ENCODE measurements around the gene SPRN. TPM values are rescaled to one million over a fixed set of nuclear protein-coding genes. Genes with fewer than 3 reads are reported as not detected.
"Not testable (repeated sequence)": the region's sequence is repeated elsewhere in the genome, so short reads cannot be mapped to it uniquely, and the experiment has no call there.

SPRN gene
- total and polyA plus RNA-seq, 2 donors from 2014 or later, result not detected

GRCh38 chr10:133440633-133441285 lies 16.3 kb upstream of the SPRN start:
- H3K27me3 ChIP-seq (ENCODE audit: control insufficient read depth, insufficient read depth, low read length), result no peaks in the 10 kb centered on the region
- TF ChIP-seq, protein P1, sequence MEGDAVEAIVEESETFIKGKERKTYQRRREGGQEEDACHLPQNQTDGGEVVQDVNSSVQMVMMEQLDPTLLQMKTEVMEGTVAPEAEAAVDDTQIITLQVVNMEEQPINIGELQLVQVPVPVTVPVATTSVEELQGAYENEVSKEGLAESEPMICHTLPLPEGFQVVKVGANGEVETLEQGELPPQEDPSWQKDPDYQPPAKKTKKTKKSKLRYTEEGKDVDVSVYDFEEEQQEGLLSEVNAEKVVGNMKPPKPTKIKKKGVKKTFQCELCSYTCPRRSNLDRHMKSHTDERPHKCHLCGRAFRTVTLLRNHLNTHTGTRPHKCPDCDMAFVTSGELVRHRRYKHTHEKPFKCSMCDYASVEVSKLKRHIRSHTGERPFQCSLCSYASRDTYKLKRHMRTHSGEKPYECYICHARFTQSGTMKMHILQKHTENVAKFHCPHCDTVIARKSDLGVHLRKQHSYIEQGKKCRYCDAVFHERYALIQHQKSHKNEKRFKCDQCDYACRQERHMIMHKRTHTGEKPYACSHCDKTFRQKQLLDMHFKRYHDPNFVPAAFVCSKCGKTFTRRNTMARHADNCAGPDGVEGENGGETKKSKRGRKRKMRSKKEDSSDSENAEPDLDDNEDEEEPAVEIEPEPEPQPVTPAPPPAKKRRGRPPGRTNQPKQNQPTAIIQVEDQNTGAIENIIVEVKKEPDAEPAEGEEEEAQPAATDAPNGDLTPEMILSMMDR (IDR thresholded peaks at IDR 0.05; ENCODE audit: borderline replicate concordance, extremely low read depth, insufficient read depth), result no peak
- no peaks in the 10 kb centered on the region for H3K4me1 ChIP-seq (ENCODE audit: control insufficient read depth in 2 of 3, insufficient read depth in 2 of 3, low read depth in 1 of 3, low read length in 3 of 3)
- no peaks in the 10 kb centered on the region for H3K36me3 ChIP-seq (ENCODE audit: control insufficient read depth in 2 of 3, insufficient read depth in 3 of 3, low read length in 3 of 3)
- FAIRE-seq (no peak), DNase-seq (no peak)
- H3K9ac ChIP-seq (ENCODE audit: low read length in 3 of 3), result no peak overlapping the region
- intact Hi-C loops (cut with DNase I), result no loop called here
- H3K4me3 ChIP-seq (ENCODE audit: low read length in 3 of 3), result no peak overlapping the region
- H3K27ac ChIP-seq (ENCODE audit: low read depth in 2 of 2, low read length in 2 of 2), result no peak overlapping the region
- no peaks in the 10 kb centered on the region for H3K9me3 ChIP-seq (ENCODE audit: control insufficient read depth in 2 of 3, insufficient read depth in 1 of 3, low read length in 3 of 3)

GRCh38 chr10:133439517-133440461 lies 15.4 kb upstream of the SPRN start:
- no peak for DNase-seq
- Histone ChIP-seq H3K36me3 (ENCODE audit: control insufficient read depth in 2 of 3, insufficient read depth in 3 of 3, low read length in 3 of 3) (no peaks in the 10 kb centered on the region), H3K9ac (ENCODE audit: low read length in 3 of 3) (no peak overlapping the region), H3K27me3 (ENCODE audit: control insufficient read depth, insufficient read depth, low read length) (no peaks in the 10 kb centered on the region), H3K27ac (ENCODE audit: low read depth in 2 of 2, low read length in 2 of 2) (no peak overlapping the region), H3K4me3 (ENCODE audit: low read length in 3 of 3) (no peak overlapping the region), H3K9me3 (ENCODE audit: control insufficient read depth in 2 of 3, insufficient read depth in 1 of 3, low read length in 3 of 3) (no peaks in the 10 kb centered on the region), H3K4me1 (ENCODE audit: control insufficient read depth in 2 of 3, insufficient read depth in 2 of 3, low read depth in 1 of 3, low read length in 3 of 3) (no peaks in the 10 kb centered on the region)
- FAIRE-seq, result no peak
- intact Hi-C loops (cut with DNase I), result no loop called here
- TF ChIP-seq, protein P1 (IDR thresholded peaks at IDR 0.05; ENCODE audit: borderline replicate concordance, extremely low read depth, insufficient read depth), result no peak

- no peak for FAIRE-seq
- TF ChIP-seq, protein P1 (IDR thresholded peaks at IDR 0.05; ENCODE audit: borderline replicate concordance, extremely low read depth, insufficient read depth), result no peak
Measured at GRCh38 chr10:133438711-133439273, 14.4 kb upstream of the SPRN start.

GRCh38 chr10:133432789-133433188 lies 8.4 kb upstream of the SPRN start:
- H3K27me3 ChIP-seq (ENCODE audit: control insufficient read depth, insufficient read depth, low read length); H3K36me3 ChIP-seq (ENCODE audit: control insufficient read depth in 2 of 3, insufficient read depth in 3 of 3, low read length in 3 of 3); H3K9me3 ChIP-seq (ENCODE audit: control insufficient read depth in 2 of 3, insufficient read depth in 1 of 3, low read length in 3 of 3); intact Hi-C loops (cut with DNase I); H3K4me3 ChIP-seq (ENCODE audit: low read length in 3 of 3); H3K27ac ChIP-seq (ENCODE audit: low read depth in 2 of 2, low read length in 2 of 2); H3K9ac ChIP-seq (ENCODE audit: low read length in 3 of 3); FAIRE-seq; H3K4me1 ChIP-seq (ENCODE audit: control insufficient read depth in 2 of 3, insufficient read depth in 2 of 3, low read depth in 1 of 3, low read length in 3 of 3); DNase-seq: not testable (repeated sequence)

More at GRCh38 chr10:133438711-133439273, 14.4 kb upstream of the SPRN start:
- H3K27ac ChIP-seq (ENCODE audit: low read depth in 2 of 2, low read length in 2 of 2), result no peak overlapping the region
- H3K4me3 ChIP-seq (ENCODE audit: low read length in 3 of 3), result no peak overlapping the region
- H3K36me3 ChIP-seq (ENCODE audit: control insufficient read depth in 2 of 3, insufficient read depth in 3 of 3, low read length in 3 of 3), result no peaks in the 10 kb centered on the region
- intact Hi-C loops (cut with DNase I), result no loop called here
- no peaks in the 10 kb centered on the region for H3K27me3 ChIP-seq (ENCODE audit: control insufficient read depth, insufficient read depth, low read length)
- H3K9ac ChIP-seq (ENCODE audit: low read length in 3 of 3), result no peak overlapping the region
- no peaks in the 10 kb centered on the region for H3K9me3 ChIP-seq (ENCODE audit: control insufficient read depth in 2 of 3, insufficient read depth in 1 of 3, low read length in 3 of 3)
- DNase-seq, result no peak
- no peaks in the 10 kb centered on the region for H3K4me1 ChIP-seq (ENCODE audit: control insufficient read depth in 2 of 3, insufficient read depth in 2 of 3, low read depth in 1 of 3, low read length in 3 of 3)

- H3K36me3 ChIP-seq (ENCODE audit: control insufficient read depth in 2 of 3, insufficient read depth in 3 of 3, low read length in 3 of 3); H3K9me3 ChIP-seq (ENCODE audit: control insufficient read depth in 2 of 3, insufficient read depth in 1 of 3, low read length in 3 of 3); FAIRE-seq; H3K4me1 ChIP-seq (ENCODE audit: control insufficient read depth in 2 of 3, insufficient read depth in 2 of 3, low read depth in 1 of 3, low read length in 3 of 3); H3K4me3 ChIP-seq (ENCODE audit: low read length in 3 of 3); intact Hi-C loops (cut with DNase I); H3K27ac ChIP-seq (ENCODE audit: low read depth in 2 of 2, low read length in 2 of 2); H3K27me3 ChIP-seq (ENCODE audit: control insufficient read depth, insufficient read depth, low read length); DNase-seq; H3K9ac ChIP-seq (ENCODE audit: low read length in 3 of 3): not testable (repeated sequence)
Measured at GRCh38 chr10:133431888-133432613, 7.6 kb upstream of the SPRN start.
